Jurkat, Clone E6-1 (cell line): Measurements from ENCODE around the gene ZZZ3. TPM values are rescaled to one million over a fixed set of nuclear protein-coding genes. Genes with fewer than 3 reads are reported as not detected.
"Not testable (repeated sequence)": the region's sequence is repeated elsewhere in the genome, so short reads cannot be mapped to it uniquely, and the experiment has no call there.

Source experiments
- DNase-seq: peaks from one replicate; pipeline ENCODE4 v3.0.0-alpha.2; 2011; ENCODE audit warnings: low read depth, low spot score
- H3K4me3 ChIP-seq: 2 replicates; pipeline ENCODE4 v1.5.1; 2011; ENCODE audit warnings: mild to moderate bottlenecking, low read length, control low read depth, moderate library complexity
- polyA plus RNA-seq: library from polyadenylated mRNA; unstranded; fragments of >200 nt; gene quantifications from one replicate; pipeline ENCODE4 v1.2.1, GENCODE V29; 2012; ENCODE audit warnings: missing spikeins; ENCODE audit not compliant: insufficient read length, insufficient read depth

The ZZZ3 gene
- 23.0 TPM for polyA plus RNA-seq

DNA sequence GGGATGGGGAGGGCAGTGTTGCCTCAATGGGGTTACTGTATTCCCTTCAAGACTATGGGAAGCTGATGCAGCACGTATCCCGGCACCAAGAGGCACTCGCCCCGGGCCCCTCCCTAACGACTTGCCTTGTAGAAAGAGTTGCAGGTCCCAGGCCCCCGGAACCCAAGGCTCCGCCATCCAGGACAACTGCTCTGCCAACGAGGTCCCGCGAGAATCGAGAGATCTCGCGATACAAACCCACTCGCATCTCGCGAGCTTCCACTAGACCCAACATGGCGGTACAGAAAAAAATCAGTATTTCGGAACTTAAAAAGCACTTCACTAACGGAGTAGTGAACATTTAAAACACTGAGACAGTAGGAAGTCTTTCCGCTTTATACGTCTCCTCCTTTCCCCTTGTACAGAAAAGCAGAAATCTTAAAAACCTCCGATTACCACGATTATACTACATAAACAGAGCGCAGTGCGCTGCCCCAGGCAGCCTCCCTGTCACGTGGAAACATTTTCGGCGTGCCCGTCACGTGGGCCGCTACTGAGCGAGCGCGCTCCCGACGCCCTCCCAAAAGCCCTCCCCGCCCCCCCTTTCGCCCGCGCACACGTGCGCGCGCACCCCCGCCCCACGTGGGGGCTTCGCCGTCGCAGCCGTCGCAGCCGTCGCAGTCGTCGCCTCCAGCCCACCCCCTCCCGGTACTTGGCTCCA is at the start of gene ZZZ3:
Gene ZZZ3, minus strand, starts transcription at position 199 of the 700 bp plus-strand sequence. CDS start 49,304 bp downstream, outside the sequence.
- DNase-seq, result peak; percentile 95
- peak within 1 kb of the TSS; percentile 98 for H3K4me3 ChIP-seq

- H3K4me3 ChIP-seq, result no peak overlapping the region
Observed at GRCh38 chr1:77732090-77732489, 49.6 kb upstream of the ZZZ3 start.

DNA sequence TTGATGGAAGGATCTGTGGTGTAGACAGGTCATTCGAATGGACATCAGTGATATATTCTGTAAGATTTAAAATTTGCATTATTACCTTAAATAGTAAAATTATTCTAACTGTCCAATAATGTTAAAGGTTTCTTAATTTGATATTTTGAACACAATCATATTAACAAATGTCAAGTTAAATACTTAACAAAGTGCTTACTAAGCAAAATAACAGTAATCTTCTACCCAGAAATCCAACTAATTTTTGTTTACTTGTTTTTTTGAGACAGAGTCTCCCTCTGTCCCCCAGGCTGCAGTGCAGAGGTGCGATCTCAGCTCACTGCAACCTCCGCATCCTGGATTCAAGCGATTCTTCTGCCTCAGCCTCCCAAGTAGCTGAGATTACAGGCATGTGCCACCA is 43.2 kb upstream of the ZZZ3 start:
- H3K4me3 ChIP-seq, result no peak overlapping the region
- no peak for DNase-seq

More at GRCh38 chr1:77732090-77732489, 49.6 kb upstream of the ZZZ3 start:
- no peak for DNase-seq

GRCh38 chr1:77718181-77718580 is 35.7 kb upstream of the ZZZ3 start:
- no peak for DNase-seq
- H3K4me3 ChIP-seq, result no peak overlapping the region

GRCh38 chr1:77716065-77716464 is 33.6 kb upstream of the ZZZ3 start:
- H3K4me3 ChIP-seq, result no peak overlapping the region
- no peak for DNase-seq

GRCh38 chr1:77709727-77710126 is 27.3 kb upstream of the ZZZ3 start:
- DNase-seq, result no peak
- H3K4me3 ChIP-seq, result no peak overlapping the region

- no peak overlapping the region for H3K4me3 ChIP-seq
- no peak for DNase-seq
Observed at GRCh38 chr1:77706321-77706720, 23.9 kb upstream of the ZZZ3 start.

- H3K4me3 ChIP-seq, result no peak overlapping the region
- DNase-seq, result no peak
Observed at GRCh38 chr1:77704736-77705135, 22.3 kb upstream of the ZZZ3 start.

DNA sequence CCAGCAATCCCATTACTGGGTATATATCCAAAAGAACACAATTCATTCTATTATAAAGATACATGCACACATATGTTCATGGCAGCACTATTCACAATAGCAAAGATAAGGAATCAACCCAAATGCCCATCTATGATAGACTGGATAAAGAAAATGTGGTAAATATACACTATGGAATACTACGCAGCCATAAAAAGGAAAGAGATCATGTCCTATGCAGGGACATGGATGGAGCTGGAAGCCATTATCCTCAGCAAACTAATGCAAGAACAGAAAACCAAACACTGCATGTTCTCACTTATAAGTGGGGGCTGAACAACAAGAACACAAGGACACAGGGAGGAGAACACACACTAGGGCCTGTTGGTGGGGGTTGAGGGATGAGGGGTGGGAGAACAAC is 17.2 kb upstream of the ZZZ3 start:
- not testable (repeated sequence) for H3K4me3 ChIP-seq, DNase-seq

GRCh38 chr1:77697441-77697840 is 15.0 kb upstream of the ZZZ3 start:
- no peak for DNase-seq

GRCh38 chr1:77688939-77689338 is 6.5 kb upstream of the ZZZ3 start:
- H3K4me3 ChIP-seq, result no peak overlapping the region
- no peak for DNase-seq

More at GRCh38 chr1:77697441-77697840, 15.0 kb upstream of the ZZZ3 start:
- H3K4me3 ChIP-seq, result no peak overlapping the region

DNA sequence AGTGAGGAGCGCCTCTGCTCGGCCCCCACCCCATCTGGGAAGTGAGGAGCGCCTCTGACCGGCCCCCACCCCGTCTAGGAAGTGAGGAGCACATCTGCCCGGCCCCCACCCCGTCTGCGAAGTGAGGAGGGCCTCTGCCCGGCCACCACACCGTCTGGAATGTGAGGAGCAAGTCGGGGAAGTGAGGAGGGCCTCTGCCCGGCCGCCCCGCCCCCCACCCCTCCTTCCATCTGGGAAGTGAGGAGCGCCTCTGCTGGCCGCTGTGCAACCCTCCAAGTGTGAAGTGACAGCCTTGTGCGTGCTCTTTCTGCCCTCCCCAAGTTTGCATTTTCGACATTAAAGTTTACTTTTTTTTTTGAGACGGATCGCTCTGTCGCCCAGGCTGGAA is 5.1 kb upstream of the ZZZ3 start:
- no peak overlapping the region for H3K4me3 ChIP-seq
- no peak for DNase-seq

- no peak for DNase-seq
- no peak overlapping the region for H3K4me3 ChIP-seq
Observed at GRCh38 chr1:77686796-77687518, 4.5 kb upstream of the ZZZ3 start.

- DNase-seq, result peak; percentile 89
- peak overlapping the region; percentile 98 for H3K4me3 ChIP-seq
Observed at GRCh38 chr1:77683160-77684148, 996 bp upstream of the ZZZ3 start.

GRCh38 chr1:77680173-77680572 is 2.3 kb downstream of the ZZZ3 start:
- H3K4me3 ChIP-seq, result no peak overlapping the region
- DNase-seq, result no peak

DNA sequence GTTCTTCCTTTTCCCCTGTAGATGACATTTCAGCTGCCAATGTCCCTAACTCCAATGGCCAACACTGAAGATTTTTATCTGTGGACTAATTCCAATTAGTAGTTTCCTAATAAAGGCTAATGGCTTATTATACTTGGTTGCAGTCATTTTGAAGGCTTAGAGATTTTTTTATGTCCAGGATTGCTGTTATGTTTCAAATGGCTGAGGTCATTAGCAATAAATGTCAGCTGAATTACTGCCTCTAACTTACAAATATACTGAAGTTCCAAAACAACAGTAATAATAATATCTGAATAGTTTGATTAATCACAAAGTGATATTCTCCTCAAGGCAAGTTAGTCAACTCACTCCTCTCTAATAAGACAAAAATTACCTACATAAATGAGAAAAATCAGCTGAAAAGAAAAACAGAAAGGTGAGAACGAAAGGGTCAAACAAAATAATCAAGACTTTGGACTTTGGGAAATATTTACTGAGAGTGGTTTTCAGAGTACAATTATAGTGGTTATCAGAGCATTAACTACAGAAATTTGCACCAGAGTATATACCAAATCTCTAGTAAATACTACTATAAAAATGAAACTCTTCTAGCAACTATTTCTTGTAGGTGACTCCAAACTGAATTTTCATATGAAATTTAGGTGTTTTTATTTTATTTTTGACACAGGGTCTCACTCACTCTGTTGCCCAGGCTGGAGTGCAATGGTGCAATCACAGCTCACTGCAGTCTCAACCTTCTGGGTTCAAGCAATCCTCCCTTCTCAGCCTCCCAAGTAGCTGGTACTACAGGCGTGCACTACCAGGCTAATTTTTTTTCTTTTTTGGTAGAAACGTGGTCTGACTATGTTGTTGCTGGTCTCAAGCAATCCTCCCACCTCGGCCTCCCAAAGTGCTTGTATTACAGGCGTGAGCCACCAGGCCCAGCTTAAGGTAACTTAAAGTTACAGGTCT is 3.5 kb downstream of the ZZZ3 start:
- no peak overlapping the region for H3K4me3 ChIP-seq
- no peak for DNase-seq

DNA sequence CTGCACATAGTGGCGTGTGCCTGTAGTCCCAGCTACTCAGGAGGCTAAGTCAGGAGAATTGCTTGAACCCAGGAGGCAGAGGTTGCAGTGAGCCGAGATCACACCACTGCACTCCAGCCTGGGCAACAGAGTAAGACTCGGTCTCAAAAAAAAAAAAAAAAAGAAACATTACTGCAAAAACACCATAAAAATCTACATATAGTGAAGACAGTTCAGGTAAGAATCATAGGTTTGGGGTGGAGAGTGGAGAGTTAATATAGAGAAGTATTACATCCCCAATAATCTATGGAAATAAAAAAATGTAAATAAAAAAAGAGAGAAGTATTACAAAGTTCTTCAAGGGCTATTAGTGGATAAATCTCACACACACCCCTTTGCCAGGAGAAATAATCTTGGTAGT is 7.7 kb downstream of the ZZZ3 start:
- DNase-seq, H3K4me3 ChIP-seq: not testable (repeated sequence)

DNA sequence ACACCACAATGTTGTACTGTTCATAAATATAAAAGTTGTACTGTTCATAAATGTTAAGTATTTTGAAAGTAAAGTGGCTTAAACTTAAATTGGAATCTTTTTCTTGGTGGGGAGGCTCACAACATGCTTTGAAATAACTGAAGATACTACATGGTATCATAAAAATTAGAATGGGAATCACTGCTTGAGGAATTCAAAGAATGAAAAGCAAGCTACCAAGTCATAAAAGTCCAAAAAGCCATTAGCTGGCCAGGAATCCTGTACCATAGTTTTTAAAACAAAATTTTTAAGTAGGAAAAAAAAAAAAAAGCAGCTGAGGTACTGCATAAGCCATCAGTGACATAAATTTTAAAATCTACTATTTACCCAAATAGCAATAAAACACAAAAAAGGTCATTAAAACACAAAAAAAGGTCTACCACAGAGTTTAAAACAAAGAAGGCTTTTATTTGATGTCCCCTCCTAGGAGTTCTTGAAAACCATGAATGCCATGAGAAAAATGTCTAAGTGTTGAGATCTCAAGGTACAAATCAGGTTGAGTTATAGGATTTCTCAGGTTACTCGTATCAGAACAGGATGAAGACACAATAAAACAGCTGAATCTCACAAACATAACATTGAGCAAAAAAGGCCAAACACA is 8.6 kb downstream of the ZZZ3 start:
- no peak for DNase-seq
- no peak overlapping the region for H3K4me3 ChIP-seq
